NT2/D1 (cell line): Measurements from ENCODE around the gene CEBPB.
"Not testable (repeated sequence)": the region's sequence is repeated elsewhere in the genome, so short reads cannot be mapped to it uniquely, and the experiment has no call there.

Source experiments
- DNase-seq: peaks from one replicate; pipeline ENCODE4 v3.0.0-alpha.2; 2011; ENCODE audit warnings: low read depth, low spot score
- H3K27me3 ChIP-seq: 2 replicates; pipeline ENCODE4 v1.6.0; 2011; ENCODE audit warnings: mild to moderate bottlenecking; ENCODE audit not compliant: insufficient read length, insufficient read depth
- H3K36me3 ChIP-seq: 2 replicates; pipeline ENCODE4 v1.6.1; 2011; ENCODE audit warnings: mild to moderate bottlenecking, low read length, mixed read lengths; ENCODE audit not compliant: insufficient read depth, insufficient read length
- H3K4me1 ChIP-seq: 2 replicates; pipeline ENCODE4 v1.5.1; 2011; ENCODE audit not compliant: insufficient read depth, insufficient read length
- H3K4me3 ChIP-seq: 2 replicates; pipeline ENCODE4 v1.5.1; 2011; ENCODE audit warnings: low read depth; ENCODE audit not compliant: insufficient read length
- H3K9ac ChIP-seq: 2 replicates; pipeline ENCODE4 v1.6.0; 2011; ENCODE audit warnings: low read depth; ENCODE audit not compliant: insufficient read length
- H3K9me3 ChIP-seq: 2 replicates; pipeline ENCODE4 v1.5.1; 2011; ENCODE audit warnings: mild to moderate bottlenecking, low read length; ENCODE audit not compliant: insufficient read depth
- SUZ12 ChIP-seq: IDR thresholded peaks from 2 replicates; pipeline ENCODE4 v1.6.1; 2011; ENCODE audit not compliant: insufficient read length, insufficient read depth; ENCODE audit errors: extremely low read depth
- YY1 ChIP-seq: IDR thresholded peaks from 2 replicates; pipeline ENCODE4 v1.6.1; 2011; ENCODE audit not compliant: insufficient read length, insufficient read depth
- ZNF274 ChIP-seq: IDR thresholded peaks from 2 replicates; pipeline ENCODE4 v1.6.1; 2011; ENCODE audit warnings: mild to moderate bottlenecking, low read depth, low read length

CEBPB gene

DNA sequence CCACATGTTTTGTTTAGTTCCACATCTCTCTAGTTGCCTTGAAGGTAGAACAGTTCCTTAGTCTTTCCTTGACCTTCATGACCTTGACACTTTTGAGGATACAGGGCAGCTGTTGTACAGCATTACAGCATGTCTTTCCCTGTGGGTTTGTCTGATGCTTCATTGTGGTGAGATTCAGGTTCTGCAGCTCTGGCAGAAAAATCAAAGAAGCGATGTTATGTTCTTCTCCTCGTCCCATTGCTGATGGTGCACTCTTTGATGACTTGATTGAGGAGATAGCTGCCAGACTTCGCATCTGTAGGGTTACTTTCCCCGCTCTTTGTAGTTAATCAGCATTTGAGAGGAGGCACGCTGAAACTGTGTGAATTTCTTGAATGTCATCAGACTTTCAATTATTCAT is 12.0 kb downstream of the CEBPB start:
- no peak overlapping the region for H3K4me3 ChIP-seq
- TF ChIP-seq SUZ12 (no peak), YY1 (no peak), ZNF274 (no peak)

DNA sequence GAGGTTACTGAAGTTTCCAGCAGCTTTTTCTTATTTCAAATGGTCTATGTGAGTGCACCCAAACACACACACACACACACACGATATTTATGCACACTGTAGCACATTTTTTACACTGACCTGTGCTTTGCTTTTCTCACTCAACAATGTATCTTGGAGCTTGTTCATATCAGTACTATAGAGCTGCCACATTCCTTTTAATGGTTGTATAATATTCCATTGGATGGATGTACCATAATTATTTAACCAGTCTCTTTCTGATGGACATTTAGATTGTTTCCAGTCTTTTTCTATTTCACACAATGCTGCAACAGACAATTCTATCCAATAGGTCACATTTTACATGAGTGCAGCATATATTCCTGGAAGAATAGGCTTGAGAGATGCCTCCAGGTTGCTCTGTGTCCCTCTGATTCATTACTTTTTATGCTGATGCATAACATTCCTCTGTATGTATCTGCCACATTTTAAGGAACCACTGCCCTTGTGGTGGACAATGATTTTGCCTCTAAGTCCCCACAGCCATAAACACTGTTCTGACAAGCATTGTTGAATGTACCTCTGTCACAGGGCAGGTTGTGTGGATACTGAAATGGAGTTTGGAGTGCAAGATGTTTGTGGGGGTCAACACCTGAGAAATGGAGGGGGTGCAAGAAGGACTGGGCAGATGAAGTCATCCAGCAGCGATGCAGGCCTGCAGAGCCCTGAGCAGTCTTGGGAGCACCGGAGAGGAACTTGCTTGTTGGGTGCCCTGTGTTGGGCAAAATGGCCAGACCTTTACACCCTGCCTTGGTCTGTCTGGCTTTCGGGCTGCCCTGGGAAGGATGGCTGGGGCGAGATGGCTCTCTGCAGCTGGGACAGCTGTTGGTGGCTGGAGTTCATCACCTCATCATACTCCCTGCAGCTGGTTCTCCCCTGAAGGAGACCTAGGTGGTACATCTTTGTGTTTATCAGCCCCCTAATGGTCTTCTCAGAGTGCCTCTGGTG is 13.6 kb downstream of the CEBPB start:
- no peak for DNase-seq
- Histone ChIP-seq H3K9ac (no peak overlapping the region), H3K4me1 (peaks cover 2% of the 10 kb centered on the region), H3K27me3 (no peaks in the 10 kb centered on the region), H3K4me3 (no peak overlapping the region), H3K36me3 (no peaks in the 10 kb centered on the region), H3K9me3 (peaks cover 23% of the 10 kb centered on the region)
- no peak for TF ChIP-seq SUZ12
- no peak for TF ChIP-seq YY1
- TF ChIP-seq ZNF274, result no peak

More for the DNA sequence above, 12.0 kb downstream of the CEBPB start:
- H3K4me1 ChIP-seq, result peaks cover 2% of the 10 kb centered on the region
- H3K9ac ChIP-seq, result no peak overlapping the region
- peaks cover 30% of the 10 kb centered on the region for H3K9me3 ChIP-seq
- H3K36me3 ChIP-seq, result no peaks in the 10 kb centered on the region
- H3K27me3 ChIP-seq, result no peaks in the 10 kb centered on the region
- DNase-seq, result no peak

DNA sequence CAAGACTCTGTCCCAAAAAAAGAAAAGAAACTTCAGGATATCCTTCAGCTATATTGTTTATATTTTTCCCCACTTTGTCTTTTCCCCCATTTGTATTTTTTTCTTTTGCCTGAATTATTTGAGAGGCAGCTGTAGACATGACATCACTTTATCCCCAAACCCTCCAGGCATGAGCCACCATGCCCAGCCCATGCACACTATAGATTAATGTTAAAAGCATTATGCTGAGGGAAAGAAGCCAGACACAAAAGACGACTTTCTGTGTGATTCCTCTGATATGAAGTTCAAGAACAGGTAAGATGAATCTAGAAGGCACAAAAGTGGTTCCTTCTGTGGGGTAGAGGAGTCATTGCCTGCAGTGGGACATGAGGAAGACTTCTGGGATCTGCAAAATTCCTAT is 16.4 kb downstream of the CEBPB start:
- TF ChIP-seq YY1 (no peak), ZNF274 (no peak), SUZ12 (no peak)
- no peak overlapping the region for H3K9ac ChIP-seq
- H3K36me3 ChIP-seq, result no peaks in the 10 kb centered on the region
- no peaks in the 10 kb centered on the region for H3K4me1 ChIP-seq
- no peak for DNase-seq
- H3K9me3 ChIP-seq, result peaks cover 17% of the 10 kb centered on the region
- H3K4me3 ChIP-seq, result no peak overlapping the region
- no peaks in the 10 kb centered on the region for H3K27me3 ChIP-seq

DNA sequence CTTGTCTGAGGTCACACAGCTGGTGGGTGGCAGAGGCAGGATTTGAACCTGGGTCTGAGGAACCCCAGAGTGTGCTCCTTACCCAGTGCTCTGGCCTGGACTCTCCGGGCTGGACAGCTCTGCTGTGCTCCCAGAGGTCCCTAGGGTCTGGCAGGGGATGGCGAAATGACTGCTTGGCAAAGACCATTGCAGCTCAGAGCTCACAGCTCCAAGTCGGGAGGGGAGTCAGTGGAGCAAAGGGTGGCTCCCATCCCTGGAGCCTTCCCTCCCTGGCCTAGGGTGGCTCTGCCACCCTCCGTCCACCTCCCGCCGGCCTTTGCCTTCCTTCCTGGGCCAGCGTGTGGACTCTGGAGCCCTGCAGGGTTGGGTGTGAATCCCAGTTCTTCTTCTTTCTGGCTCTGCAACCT is 17.5 kb downstream of the CEBPB start:
- H3K36me3 ChIP-seq, result no peaks in the 10 kb centered on the region
- no peaks in the 10 kb centered on the region for H3K27me3 ChIP-seq
- H3K9me3 ChIP-seq, result peaks cover 14% of the 10 kb centered on the region
- no peak for DNase-seq
- H3K4me3 ChIP-seq, result no peak overlapping the region
- no peak overlapping the region for H3K9ac ChIP-seq
- no peak for TF ChIP-seq SUZ12
- no peak for TF ChIP-seq YY1
- no peak for TF ChIP-seq ZNF274
- H3K4me1 ChIP-seq, result no peaks in the 10 kb centered on the region

DNA sequence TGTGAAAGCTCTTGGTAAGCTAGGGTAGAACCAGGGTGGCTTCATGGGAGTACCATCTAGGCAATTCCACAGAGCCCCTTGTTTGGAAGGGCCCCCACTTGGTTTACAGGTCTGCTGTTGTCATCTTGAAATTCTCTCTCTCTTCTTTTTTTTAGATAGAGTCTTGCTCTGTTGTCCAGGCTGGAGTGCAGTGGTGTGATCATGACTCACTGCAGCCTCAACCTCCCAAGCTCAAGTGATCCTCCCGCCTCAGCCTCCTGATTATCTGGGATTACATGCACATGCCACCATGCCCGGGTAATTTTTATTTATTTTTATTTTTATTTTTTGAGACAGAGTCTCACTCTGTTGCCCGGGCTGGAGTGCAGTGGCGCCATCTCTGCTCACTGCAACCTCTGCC is 18.2 kb downstream of the CEBPB start:
- not testable (repeated sequence) for H3K4me3 ChIP-seq, H3K36me3 ChIP-seq, H3K9ac ChIP-seq, DNase-seq, H3K27me3 ChIP-seq, H3K4me1 ChIP-seq, H3K9me3 ChIP-seq

DNA sequence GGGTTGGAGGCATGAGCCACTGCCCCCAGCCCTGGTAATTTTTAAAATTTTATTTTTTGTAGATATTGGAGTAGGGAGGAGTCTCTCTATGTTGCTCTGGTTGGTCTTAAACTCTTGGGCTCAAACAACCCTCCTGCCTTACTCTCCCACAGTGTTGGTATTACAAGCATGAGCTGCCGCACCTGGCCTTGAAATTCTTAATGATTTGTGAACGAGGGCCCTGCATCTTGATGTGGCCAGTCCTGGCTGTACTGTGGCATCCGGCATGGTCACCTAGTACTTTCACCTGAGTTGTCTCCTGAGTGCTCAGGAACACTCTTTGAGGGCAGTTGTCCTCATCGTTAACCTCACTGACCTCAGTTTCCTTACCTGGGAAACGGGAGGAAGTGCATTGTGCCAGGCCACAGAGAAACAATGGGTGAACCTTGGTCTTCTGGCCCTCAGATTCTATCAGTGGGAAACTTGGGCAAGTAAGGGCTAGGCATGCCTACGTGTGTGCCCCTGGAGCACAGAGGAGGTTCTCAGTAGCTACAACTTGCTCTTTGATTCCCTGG is 19.5 kb downstream of the CEBPB start:
- H3K4me3 ChIP-seq, result no peak overlapping the region
- H3K27me3 ChIP-seq, result no peaks in the 10 kb centered on the region
- no peak for TF ChIP-seq YY1
- no peak for TF ChIP-seq SUZ12
- TF ChIP-seq ZNF274, result no peak

DNA sequence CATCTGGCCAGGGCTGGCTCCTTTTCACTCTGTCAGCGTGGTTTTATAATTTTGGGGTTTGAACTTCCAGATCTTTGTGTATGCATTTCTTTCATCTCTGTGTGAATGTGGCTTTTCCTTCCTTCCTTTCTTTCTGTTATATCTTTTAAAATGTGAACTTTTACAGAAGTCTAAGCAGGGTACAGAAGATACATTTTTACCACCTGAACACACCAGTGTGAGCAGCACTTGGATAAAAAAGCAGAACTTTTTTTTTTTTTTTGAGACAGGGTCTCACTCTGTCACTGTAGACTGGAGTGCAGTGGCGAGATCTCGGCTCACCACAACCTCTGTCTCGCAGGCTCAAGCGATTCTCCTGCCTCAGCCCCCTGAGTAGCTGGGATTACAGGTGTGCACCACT is 20.5 kb downstream of the CEBPB start:
- Histone ChIP-seq H3K4me1 (no peaks in the 10 kb centered on the region), H3K9ac (no peak overlapping the region), H3K27me3 (no peaks in the 10 kb centered on the region), H3K9me3 (no peaks in the 10 kb centered on the region), H3K36me3 (no peaks in the 10 kb centered on the region), H3K4me3 (no peak overlapping the region)
- TF ChIP-seq YY1 (no peak), ZNF274 (no peak), SUZ12 (no peak)
- no peak for DNase-seq

More for the DNA sequence above, 19.5 kb downstream of the CEBPB start:
- H3K9me3 ChIP-seq, result no peaks in the 10 kb centered on the region
- DNase-seq, result no peak
- no peaks in the 10 kb centered on the region for H3K36me3 ChIP-seq
- no peak overlapping the region for H3K9ac ChIP-seq
- H3K4me1 ChIP-seq, result no peaks in the 10 kb centered on the region
